Neural progenitor cell (in vitro differentiated cells): ENCODE results near the gene PBX1. TPM values are rescaled to one million over a fixed set of nuclear protein-coding genes. Genes with fewer than 3 reads are reported as not detected.
A peak's percentile ranks its signal among the peaks of the same experiment; 100 is the strongest.

Experiments
- DNase-seq: peaks from one replicate; pipeline ENCODE4 v3.0.0-alpha.2; 2016; ENCODE audit warnings: low spot score
- H2AFZ ChIP-seq: fragments of 200-600 bp; sonication (generic); replicated peaks from 2 replicates; pipeline ENCODE4 v1.6.1; 2016; ENCODE audit warnings: antibody characterized with exemption
- H3F3A ChIP-seq: fragments of 200-600 bp; sonication (generic); 2 replicates; pipeline ENCODE4 v1.6.1; 2016; ENCODE audit warnings: antibody characterized with exemption, low read depth
- H3K27ac ChIP-seq: fragments of 200-600 bp; sonication (generic); 2 replicates; pipeline ENCODE4 v1.5.1; 2016; ENCODE audit warnings: mild to moderate bottlenecking
- H3K27me3 ChIP-seq: fragments of 200-600 bp; sonication (generic); 2 replicates; pipeline ENCODE4 v1.6.1; 2016; ENCODE audit warnings: mild to moderate bottlenecking, moderate library complexity
- H3K36me3 ChIP-seq: fragments of 200-600 bp; sonication (generic); 2 replicates; pipeline ENCODE4 v1.5.1; 2016
- H3K4me1 ChIP-seq: fragments of 200-600 bp; sonication (generic); 2 replicates; pipeline ENCODE4 v1.6.1; 2016; ENCODE audit warnings: mixed run types
- H3K4me2 ChIP-seq: fragments of 200-600 bp; sonication (generic); 2 replicates; pipeline ENCODE4 v1.6.1; 2016
- H3K4me3 ChIP-seq: fragments of 200-600 bp; sonication (generic); 2 replicates; pipeline ENCODE4 v1.5.1; 2016
- H3K79me2 ChIP-seq: fragments of 200-600 bp; sonication (generic); 2 replicates; pipeline ENCODE4 v1.6.1; 2016; ENCODE audit warnings: low read depth
- H3K9ac ChIP-seq: fragments of 200-600 bp; sonication (generic); 2 replicates; pipeline ENCODE4 v1.6.1; 2016
- H3K9me3 ChIP-seq: fragments of 200-600 bp; sonication (generic); 2 replicates; pipeline ENCODE4 v1.5.1; 2016; ENCODE audit warnings: low read depth
- H4K20me1 ChIP-seq: fragments of 200-600 bp; sonication (generic); 2 replicates; pipeline ENCODE4 v1.6.1; 2016; ENCODE audit warnings: low read depth
- H3K27ac Mint-ChIP-seq: 3 replicates; pipeline ENCODE4 v1.8.0; 2021; ENCODE audit warnings: mixed read lengths
- H3K27me3 Mint-ChIP-seq: 2 replicates; pipeline ENCODE4 v1.8.0; 2022; ENCODE audit warnings: low read depth, mild to moderate bottlenecking, inconsistent platforms, moderate library complexity, mixed read lengths; ENCODE audit not compliant: insufficient read depth
- H3K36me3 Mint-ChIP-seq: 3 replicates; pipeline ENCODE4 v1.8.0; 2021; ENCODE audit warnings: mixed read lengths
- H3K4me1 Mint-ChIP-seq: 3 replicates; pipeline ENCODE4 v1.8.0; 2021; ENCODE audit warnings: mixed read lengths
- H3K4me3 Mint-ChIP-seq: 3 replicates; pipeline ENCODE4 v1.8.0; 2021; ENCODE audit warnings: mild to moderate bottlenecking, moderate library complexity, mixed read lengths
- H3K9me3 Mint-ChIP-seq: 3 replicates; pipeline ENCODE4 v1.8.0; 2020; ENCODE audit warnings: mixed read lengths
- CTCF ChIP-seq: fragments of 200-600 bp; sonication (generic); IDR thresholded peaks from 2 replicates; pipeline ENCODE4 v1.5.1; 2017; ENCODE audit warnings: antibody characterized with exemption, mild to moderate bottlenecking
- EZH2 ChIP-seq: fragments of 200-600 bp; sonication (generic); IDR thresholded peaks from 2 replicates; pipeline ENCODE4 v1.6.1; 2017; ENCODE audit warnings: antibody characterized with exemption, mild to moderate bottlenecking, moderate library complexity
- EZH2phosphoT487 ChIP-seq: fragments of 200-600 bp; sonication (generic); IDR thresholded peaks from 2 replicates; pipeline ENCODE4 v1.6.1; 2017; ENCODE audit warnings: antibody characterized with exemption
- total RNA-seq: library from RNA; depleted of rRNA; stranded (reverse); fragments of >200 nt; gene quantifications from 2 replicates; pipeline ENCODE4 v1.2.3, GENCODE V29; 2015; ENCODE audit warnings: low replicate concordance

The PBX1 gene
- total RNA-seq, 1 donor from 2014 or later: 91.1 TPM

- H3K36me3 ChIP-seq: no peaks in the 10 kb centered on the region
- no peaks in the 10 kb centered on the region for H3K9me3 ChIP-seq
- H3K4me1 ChIP-seq: peaks cover 35% of the 10 kb centered on the region
- H3K9me3 Mint-ChIP-seq: no peaks in the 10 kb centered on the region
- peaks cover 2% of the 10 kb centered on the region for H3K27me3 Mint-ChIP-seq
- no peak overlapping the region for H2AFZ ChIP-seq
- H3K4me2 ChIP-seq: peak overlapping the region; percentile 8
- TF ChIP-seq CTCF: no peak
- no peak for TF ChIP-seq EZH2
- TF ChIP-seq EZH2phosphoT487: no peak
- H4K20me1 ChIP-seq: peaks cover 58% of the 10 kb centered on the region
- no peak overlapping the region for H3K9ac ChIP-seq
- H3K27ac ChIP-seq: no peak overlapping the region
- H3K27me3 ChIP-seq: no peaks in the 10 kb centered on the region
- peaks cover 45% of the 10 kb centered on the region for H3K4me1 Mint-ChIP-seq
- peaks cover 95% of the 10 kb centered on the region for H3K79me2 ChIP-seq
- no peak overlapping the region for H3K4me3 Mint-ChIP-seq
- no peak for DNase-seq
- peaks cover 8% of the 10 kb centered on the region for H3K36me3 Mint-ChIP-seq
- no peak overlapping the region for H3K4me3 ChIP-seq
- no peak overlapping the region for H3K27ac Mint-ChIP-seq
- H3F3A ChIP-seq: peaks cover 3% of the 10 kb centered on the region
Observed at GRCh38 chr1:164731161-164731876, 172.3 kb downstream of the PBX1 start.

- H3K36me3 ChIP-seq: no peaks in the 10 kb centered on the region
- no peak overlapping the region for H2AFZ ChIP-seq
- H3K27ac ChIP-seq: no peak overlapping the region
- TF ChIP-seq CTCF: no peak
- TF ChIP-seq EZH2: no peak
- TF ChIP-seq EZH2phosphoT487: no peak
- no peak overlapping the region for H3K27ac Mint-ChIP-seq
- H3K4me1 Mint-ChIP-seq: peaks cover 48% of the 10 kb centered on the region
- H3K36me3 Mint-ChIP-seq: peaks cover 6% of the 10 kb centered on the region
- peaks cover 62% of the 10 kb centered on the region for H4K20me1 ChIP-seq
- H3K27me3 ChIP-seq: no peaks in the 10 kb centered on the region
- H3K27me3 Mint-ChIP-seq: peaks cover 2% of the 10 kb centered on the region
- H3K4me3 Mint-ChIP-seq: no peak overlapping the region
- H3K79me2 ChIP-seq: peaks cover 94% of the 10 kb centered on the region
- peaks cover 35% of the 10 kb centered on the region for H3K4me1 ChIP-seq
- H3F3A ChIP-seq: peaks cover 3% of the 10 kb centered on the region
- no peak overlapping the region for H3K4me2 ChIP-seq
- no peak overlapping the region for H3K9ac ChIP-seq
- H3K9me3 Mint-ChIP-seq: no peaks in the 10 kb centered on the region
- H3K4me3 ChIP-seq: no peak overlapping the region
- H3K9me3 ChIP-seq: no peaks in the 10 kb centered on the region
- DNase-seq: no peak
Observed at GRCh38 chr1:164733070-164733469, 174.1 kb downstream of the PBX1 start.

GRCh38 chr1:164733734-164734133 is 174.8 kb downstream of the PBX1 start:
- H3K4me3 ChIP-seq: no peak overlapping the region
- Mint-ChIP-seq H3K4me3 (no peak overlapping the region), H3K4me1 (peaks cover 51% of the 10 kb centered on the region), H3K27ac (no peak overlapping the region), H3K36me3 (peaks cover 6% of the 10 kb centered on the region), H3K9me3 (no peaks in the 10 kb centered on the region), H3K27me3 (peaks cover 2% of the 10 kb centered on the region)
- no peaks in the 10 kb centered on the region for H3K36me3 ChIP-seq
- H3F3A ChIP-seq: peaks cover 3% of the 10 kb centered on the region
- TF ChIP-seq EZH2 (no peak), EZH2phosphoT487 (no peak), CTCF (no peak)
- no peaks in the 10 kb centered on the region for H3K27me3 ChIP-seq
- peaks cover 32% of the 10 kb centered on the region for H3K4me1 ChIP-seq
- H3K27ac ChIP-seq: no peak overlapping the region
- no peaks in the 10 kb centered on the region for H3K9me3 ChIP-seq
- H4K20me1 ChIP-seq: peaks cover 62% of the 10 kb centered on the region
- peaks cover 95% of the 10 kb centered on the region for H3K79me2 ChIP-seq
- no peak for DNase-seq
- no peak overlapping the region for H2AFZ ChIP-seq
- no peak overlapping the region for H3K9ac ChIP-seq
- no peak overlapping the region for H3K4me2 ChIP-seq
